Medulla oblongata (tissue), 1 donor: Measurements from ENCODE around the gene CR1L.
"Not testable (repeated sequence)": the region's sequence is repeated elsewhere in the genome, so short reads cannot be mapped to it uniquely, and the experiment has no call there.

Experiments
- DNase-seq: peaks from one replicate; pipeline ENCODE4 v3.0.0-alpha.2; 2015; ENCODE audit errors: extremely low spot score

The CR1L gene

DNA sequence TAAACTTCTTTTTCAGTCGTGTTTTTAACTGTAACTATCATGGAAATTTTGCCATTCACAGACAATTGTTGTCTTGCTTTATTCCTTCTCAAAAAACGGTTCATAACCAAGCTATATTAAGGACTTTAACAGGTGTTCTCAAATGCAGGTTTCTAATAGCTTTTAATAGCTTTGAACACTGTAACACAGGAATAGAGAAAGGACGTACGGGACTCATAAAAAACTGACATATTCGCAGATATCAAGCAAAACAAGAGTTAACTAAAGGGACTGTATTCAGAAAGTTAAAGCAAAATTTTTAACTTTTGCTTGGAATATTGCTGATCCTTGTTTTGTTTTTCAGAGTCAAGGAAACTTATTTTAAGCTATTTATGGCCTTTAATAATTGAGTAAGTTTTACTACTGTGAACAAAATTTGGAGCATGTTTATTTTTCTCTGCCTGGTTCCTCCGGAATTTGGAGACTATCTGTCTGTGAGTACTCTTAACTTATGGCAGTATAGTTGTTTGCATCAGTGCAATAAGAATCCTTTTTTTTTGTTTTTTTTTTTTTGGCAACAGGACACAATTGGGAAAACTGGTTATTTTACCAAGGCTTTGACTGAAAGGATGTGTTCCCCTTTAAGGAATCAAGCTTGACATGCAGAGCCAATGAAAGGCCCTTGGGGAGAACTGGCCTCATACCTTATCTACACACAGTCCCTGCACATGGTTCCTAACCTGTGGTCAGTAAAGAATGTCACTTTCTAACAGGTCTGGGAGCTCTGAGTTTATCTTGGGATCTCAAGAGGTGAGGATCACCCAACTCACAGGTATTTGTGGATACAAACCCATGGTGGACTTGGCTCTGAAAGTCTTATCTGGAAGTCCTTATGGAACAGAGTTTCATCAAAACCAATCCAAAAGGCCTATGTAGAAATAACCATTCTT, 101.2 kb downstream of the CR1L start:
- no peak for DNase-seq

DNA sequence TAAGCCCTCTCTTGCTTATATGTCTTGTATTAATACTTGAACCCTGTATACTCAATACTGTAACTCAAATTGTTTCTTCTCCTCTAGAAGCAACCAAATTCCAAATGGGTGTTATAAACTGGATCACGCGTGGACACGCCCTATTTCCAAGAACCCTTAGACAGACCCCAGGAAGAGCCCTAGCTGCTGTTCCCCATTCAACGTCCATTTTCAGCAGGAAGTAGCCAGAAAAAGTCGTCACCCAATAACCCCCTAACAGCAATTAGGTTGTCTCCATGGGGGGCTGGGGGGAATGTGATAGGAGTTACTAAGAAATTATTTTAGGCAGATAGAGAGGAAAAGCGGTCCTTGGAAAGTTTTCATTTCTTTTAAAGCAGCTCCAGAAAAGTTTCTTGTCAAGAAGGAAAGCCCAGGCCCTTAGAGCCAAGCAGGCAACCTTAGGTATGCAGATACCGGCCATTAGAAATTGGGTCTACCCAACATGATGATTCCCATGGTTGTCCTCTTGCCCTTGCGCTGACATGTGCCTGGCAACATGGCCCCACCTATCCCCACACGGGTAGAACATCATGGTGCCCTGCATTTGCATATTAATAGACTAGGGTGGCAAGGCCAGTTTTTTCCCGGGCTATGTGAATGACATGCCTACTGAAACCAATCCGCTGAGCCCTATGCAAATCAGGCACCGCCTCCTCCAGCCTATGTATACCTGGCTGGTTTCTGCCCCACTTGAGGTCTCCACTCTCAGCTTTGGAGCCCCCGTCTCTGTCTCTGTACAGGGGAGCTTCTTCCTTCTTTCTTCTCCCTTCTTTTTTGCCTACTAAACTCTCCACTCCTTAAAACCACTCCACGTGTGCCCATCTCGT, 102.9 kb downstream of the CR1L start:
- DNase-seq, result no peak

DNA sequence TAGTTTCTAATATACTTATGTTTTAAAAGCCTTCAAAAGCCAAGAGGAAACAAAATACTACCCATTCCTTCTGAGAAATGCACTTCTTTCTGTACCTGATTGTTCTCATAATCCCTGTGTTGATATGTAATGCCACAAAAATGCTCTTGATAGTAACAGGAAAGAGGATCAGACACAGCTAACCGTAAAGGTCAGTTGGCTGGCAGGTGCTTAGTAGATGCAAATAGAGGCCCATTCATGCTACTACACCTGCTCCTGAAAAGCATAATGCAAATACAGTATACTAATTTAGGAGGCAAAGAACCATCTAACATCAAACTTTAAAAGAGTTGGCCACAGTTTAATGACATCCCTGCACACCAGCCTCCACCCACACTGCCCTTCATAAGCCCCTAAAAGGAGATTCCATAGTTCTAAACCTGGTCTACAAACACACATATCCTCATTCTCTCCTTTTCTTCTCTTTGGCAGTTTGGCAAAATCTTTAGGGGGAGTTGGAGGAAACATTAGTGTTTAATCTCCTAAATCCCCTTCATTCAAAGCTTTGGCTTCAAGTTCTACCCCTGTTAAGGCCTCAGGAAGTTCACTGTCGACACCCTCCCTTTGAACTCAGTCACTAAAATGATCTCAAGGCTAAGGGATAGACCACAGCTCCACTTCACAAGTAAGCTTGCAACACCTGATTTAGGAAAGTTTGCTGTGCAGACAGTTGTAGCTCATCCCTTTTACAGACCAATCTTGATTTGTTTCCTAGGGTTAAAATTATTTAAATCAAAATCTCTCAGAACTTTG, 104.0 kb downstream of the CR1L start:
- DNase-seq, result no peak

DNA sequence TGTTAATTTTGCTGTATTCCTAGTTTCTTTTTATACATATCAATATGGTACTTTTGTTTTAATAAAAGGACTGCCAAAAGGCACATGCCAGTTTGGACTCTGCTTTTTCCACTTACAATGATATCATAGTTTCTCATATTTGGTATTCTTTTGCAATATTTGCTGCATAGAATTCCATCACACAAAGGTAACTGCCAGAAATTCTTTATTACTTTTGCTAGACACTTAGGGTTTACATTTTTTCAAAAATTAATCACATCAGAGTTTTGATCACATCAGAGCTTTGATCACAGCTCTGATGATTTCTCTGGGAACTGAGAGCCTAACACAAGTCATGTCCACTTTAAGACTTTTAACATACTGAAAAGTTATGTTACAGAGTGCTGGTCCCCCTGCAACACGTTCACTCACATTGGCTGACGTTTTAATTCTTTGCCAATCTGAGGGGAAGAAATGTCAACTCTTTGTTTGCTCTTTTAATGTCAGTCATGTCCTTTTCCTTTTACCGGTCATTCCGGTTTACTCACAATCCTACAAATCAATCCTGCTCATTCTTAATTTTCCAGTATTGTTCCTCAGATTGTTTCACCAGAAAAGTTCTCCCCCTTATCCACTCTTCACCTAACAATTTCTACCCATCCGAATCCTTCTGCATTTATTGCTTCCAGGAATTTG, 105.8 kb downstream of the CR1L start:
- no peak for DNase-seq

DNA sequence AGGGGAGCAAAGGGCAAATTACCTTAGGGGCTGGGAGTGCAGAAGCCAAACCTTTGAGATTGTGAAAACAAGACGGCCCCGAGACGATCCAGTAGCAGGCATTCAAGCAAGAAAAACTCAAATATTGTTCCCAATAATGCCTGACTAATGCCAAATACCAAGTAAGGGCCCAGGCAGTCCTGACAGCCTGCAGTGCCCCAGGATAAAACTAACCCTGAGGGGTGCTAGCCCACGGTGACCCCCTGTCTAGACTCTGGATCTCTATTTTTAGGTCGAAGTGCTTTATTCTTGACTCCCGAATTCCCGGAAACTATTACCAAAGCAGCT, 106.5 kb downstream of the CR1L start:
- not testable (repeated sequence) for DNase-seq

DNA sequence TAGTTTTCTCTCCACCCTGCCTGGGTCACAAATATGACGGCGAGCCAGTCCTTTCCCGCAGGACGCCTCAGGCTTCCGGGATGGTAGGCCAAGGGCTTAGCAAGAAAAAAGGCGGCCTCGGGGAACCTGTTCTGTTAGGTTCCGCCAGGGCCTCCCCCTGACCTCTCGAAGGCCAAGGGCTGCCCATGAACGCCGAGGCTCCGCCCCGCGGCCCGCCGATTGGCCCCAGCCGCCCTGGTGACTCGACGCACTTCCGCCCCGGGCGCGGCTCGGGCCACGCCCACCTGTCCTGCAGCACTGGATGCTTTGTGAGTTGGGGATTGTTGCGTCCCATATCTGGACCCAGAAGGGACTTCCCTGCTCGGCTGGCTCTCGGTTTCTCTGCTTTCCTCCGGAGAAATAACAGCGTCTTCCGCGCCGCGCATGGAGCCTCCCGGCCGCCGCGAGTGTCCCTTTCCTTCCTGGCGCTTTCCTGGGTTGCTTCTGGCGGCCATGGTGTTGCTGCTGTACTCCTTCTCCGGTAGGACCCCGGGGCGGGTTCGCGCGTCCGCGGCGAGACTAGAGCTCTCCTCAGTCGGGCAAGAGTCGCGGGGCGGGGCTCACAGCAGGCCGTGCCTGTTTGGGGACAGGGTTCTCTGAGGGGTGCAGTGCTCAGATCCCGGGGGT, 107.0 kb downstream of the CR1L start, which contains the start of gene CD46:
CD46 (plus strand) TSS at position 265 of the 666 bp plus-strand sequence; CDS start at position 424, 159 bp downstream.
- DNase-seq, result peak; percentile 98

DNA sequence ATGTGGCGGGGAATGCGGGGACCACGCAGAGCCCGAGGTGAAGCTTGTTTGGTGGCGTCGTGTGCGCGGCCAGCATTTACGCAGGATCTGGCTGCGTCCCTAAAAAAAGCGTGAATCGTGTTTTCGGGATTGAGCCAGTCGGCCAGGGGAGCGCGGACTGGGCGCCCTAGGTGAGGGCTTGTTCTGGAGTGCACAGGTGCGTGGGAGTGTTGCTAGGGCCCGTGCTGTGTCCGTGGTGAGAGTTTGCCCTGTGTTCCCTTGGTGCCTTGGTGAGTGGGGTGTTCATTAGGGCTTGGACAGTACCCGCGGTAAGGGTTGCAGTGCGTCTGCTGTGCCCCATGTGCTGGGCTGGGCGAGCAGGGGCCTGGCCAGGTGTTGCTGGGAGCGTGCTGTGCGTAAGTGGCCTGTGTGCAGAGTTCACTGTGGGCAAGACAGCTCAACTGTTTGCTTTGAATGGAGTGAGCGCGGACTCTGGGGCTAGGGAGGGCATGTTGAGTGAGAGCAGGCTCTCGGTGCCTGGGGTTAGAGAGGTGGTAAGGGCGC, 107.6 kb downstream of the CR1L start:
- DNase-seq, result no peak

DNA sequence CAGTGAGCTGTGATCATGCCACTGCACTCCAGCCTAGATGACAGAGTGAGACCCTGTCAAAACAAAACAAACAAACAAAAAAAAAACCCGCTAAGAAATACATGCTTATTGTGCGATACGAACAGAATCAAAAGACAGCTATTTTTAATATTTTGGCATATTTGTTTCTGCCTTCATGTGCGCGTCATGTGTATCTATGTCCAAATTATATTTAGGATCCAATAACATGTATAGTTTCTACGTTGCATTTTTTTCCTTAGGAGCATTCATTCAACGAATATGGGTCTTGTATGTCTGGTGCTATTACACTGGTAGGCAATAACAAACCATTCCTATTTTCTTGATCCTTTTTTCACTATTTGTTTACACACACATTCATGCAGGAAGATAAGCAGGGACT, 108.7 kb downstream of the CR1L start:
- no peak for DNase-seq

DNA sequence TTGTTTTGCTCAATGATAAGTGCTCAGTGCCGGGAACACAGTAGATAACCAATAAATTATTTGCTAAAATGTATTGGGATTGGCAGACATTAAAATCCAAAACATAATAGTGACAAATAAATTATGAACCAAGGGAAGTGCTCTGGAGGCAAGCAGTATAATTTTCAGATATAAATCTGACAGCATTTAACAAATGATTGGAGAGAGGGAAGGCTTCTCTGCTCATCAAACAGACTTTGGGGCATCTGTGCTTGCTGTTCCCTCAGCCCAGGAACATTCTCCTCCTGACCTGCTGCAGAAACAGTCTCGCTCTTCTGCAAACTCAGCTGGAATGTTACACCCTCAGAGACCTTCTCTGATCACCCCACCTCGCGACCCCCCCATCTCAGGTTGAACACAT, 109.1 kb downstream of the CR1L start:
- DNase-seq, result no peak

DNA sequence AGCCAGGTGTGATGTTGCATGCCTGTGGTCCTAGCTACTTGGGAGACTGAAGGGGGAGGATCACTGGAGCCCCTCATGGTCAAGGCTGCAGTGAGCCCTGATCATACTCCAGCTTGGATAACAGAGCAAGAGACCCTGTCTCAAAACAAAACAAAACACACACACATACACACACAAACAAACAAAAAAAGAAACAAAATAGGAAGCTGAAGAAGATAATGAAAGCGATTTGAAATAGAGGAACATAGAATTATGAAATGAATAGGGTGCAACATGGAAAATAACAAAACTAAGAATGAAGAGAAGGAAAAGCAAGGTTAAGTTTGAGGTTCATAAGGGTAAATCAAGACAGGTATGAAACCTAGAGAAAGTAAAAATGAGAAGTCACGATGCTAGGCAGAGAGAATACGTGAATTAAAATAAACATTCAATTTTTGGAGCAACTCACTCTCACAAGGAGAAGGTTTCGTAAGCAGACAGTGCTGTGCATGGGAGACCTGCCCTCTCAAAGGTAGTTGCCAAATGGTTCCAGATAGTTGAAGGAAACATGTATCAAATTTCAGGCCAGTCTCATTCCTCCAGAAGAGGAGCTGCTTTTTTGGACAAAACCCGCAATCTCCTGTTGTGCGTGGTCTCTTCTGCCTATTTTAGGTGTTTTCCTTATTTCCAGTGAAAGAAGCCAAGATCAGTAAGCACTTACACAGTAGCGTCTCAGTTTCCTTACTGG, 110.2 kb downstream of the CR1L start:
- DNase-seq, result no peak

DNA sequence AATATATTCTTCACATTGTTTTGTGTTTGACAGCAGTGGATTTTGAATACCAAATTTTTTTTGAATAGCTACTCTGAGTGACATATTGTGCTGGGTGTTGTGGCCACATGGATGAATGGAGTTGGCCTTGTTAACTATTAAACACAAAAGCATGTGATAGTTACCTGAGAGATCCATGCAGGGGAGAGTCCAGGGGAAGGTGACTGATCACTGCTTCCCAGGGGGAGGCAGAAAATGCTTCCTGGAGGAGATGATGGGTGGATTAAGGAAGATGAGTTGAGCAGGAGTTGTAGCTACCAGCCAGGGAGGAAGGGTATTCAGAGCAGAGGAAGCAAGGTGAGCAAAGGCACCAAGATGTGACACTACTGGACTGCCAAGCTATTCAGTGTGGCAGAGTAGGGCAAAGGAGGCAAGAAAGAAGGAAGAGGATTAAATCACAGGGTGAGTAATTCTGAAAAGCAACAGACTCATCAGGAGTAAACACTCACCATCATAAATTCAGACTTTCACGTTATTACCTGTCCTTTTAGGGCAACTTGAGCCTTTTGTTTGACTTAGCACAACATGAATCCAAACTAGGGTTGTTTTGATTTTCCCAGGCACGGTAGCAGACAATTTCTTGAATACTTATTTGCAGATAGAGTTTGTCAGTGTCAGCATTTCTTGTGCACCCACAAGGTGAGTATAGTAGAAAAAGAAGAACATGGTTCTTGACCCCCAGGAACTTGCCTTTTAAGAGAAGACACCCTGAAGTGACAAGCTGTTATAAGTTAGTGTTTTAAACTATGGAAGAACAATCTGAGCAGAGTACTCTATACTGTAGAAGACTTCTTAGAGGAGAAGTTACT, 111.1 kb downstream of the CR1L start:
- no peak for DNase-seq

DNA sequence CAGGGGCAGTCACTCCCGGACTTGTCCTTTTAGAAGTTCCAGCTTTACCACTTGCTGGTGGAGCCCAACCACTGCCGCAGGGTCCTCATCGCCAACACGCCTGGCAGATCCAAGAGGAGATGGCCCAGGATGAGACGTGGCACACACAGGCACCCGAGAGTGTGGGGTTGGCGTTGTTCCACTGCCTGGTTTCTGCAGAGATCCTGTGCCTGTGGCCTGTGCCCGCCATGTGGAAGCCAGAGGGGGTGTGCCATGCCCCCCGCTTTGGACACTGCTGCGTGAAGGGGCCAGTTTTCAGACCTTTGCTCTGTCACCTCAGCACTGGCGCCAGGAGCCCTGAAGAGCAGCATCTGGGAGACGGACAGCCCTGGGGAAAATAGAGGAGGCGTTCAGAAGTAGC, 117.7 kb downstream of the CR1L start:
- DNase-seq, result no peak

DNA sequence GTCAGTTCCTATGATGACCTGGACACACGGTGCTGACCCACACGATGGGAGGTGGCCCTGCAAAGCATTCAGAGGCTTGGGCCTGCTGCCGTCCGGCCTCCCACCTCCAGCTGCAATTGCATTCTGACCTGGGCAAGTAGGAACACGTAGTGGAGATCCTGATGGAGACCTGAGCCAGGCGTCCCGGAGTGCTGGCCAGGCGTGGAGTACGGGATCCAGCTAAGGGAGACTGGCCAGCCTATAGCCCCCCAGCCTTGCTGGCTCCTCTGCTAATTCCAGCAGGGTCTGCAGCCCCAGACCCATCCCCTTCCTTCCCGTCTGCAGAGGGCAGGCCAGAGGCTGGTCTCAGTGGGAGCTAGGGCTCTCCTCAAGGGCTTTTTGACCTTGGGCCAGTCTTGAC, 118.2 kb downstream of the CR1L start:
- DNase-seq, result no peak

DNA sequence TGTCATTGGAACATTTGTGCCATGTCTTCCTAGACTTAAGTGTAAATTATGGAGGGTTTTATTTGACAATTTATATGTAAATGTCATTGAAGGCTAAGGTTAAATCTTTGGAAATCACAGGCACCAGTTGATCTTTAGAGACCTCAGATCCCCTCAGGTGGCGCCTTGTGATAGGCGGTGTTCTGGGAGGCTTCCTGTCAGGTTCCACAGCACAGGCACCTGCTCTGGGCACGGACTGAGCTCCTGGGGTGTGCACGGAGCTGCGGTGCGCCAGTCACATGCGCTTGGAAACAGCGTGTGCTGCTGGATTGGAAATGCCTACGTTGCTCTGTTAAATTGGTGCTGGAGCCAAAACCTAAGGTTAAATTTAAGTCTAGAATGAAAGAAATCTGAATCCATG, 119.0 kb downstream of the CR1L start:
- no peak for DNase-seq

DNA sequence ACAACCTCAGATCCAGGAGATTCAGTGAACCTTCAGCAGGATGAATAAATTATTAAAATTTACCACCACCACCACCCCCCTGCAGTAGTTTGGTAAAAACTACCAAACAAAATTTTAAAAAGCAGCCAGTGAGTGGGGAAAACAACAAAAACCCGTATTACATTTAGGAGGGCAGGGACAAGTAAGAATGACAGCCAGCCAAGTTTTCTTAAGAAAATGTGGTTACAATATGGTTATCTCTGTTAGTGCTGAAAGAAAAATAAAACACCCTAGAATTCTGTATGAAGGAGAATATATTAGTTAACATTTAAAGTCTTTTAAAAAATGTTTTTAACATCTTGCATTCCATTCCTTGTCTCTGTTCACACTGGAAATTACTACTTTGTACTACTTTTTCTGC, 121.6 kb downstream of the CR1L start:
- no peak for DNase-seq

DNA sequence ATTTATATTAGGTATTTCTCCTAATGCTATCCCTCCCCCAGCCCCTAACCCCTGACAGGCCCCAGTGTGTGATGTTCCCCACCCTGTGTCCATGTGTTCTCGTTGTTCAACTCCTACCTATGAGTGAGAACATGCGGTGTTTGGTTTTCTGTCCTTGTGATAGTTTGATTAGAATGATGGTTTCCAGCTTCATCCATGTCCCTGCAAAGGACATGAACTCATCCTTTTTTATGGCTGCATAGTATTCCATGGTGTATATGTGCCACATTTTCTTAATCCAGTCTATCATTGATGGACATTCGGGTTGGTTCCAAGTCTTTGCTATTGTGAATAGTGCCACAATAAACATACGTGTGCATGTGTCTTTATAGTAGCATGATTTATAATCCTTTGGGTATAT, 125.6 kb downstream of the CR1L start:
- not testable (repeated sequence) for DNase-seq
